Panc1 (cell line): Measurements from ENCODE around the gene BTNL8. TPM values are rescaled to one million over a fixed set of nuclear protein-coding genes. Genes with fewer than 3 reads are reported as not detected.

ENCODE experiments used
- ATAC-seq: fragments of 200-7000 bp; cut with Tn5 transposase; 2 replicates; pipeline ENCODE4 v1.9.1; 2020; ENCODE audit warnings: mild to moderate bottlenecking, moderate library complexity
- BruUV-seq: library from RNA; stranded (reverse); fragments of 400-500 nt; replicated peaks from 2 replicates; lab custom pipeline; 2021; lab: Mats Ljungman, UMichigan
- CTCF ChIA-PET: fragments of 300-600 bp; sonication (Branson Sonifier 250); formaldehyde crosslinking; loops from one replicate; lab custom pipeline; 2022; ENCODE audit warnings: antibody characterized with exemption; lab: Charles Lee
- POLR2A ChIA-PET: fragments of 300-600 bp; sonication (Branson Sonifier 250); formaldehyde crosslinking; loops from one replicate; lab custom pipeline; 2022; ENCODE audit warnings: antibody characterized with exemption; lab: Charles Lee
- DNase-seq: peaks from one replicate; pipeline ENCODE4 v3.0.0-alpha.2; 2010; ENCODE audit warnings: low read depth, low spot score
- H3K27ac ChIP-seq: 2 replicates; pipeline ENCODE4 v1.5.1; 2011; ENCODE audit warnings: mild to moderate bottlenecking, low read length, inconsistent platforms
- H3K27me3 ChIP-seq: fragments of 200-500 bp; sonication (Bioruptor generic); 2 replicates; pipeline ENCODE4 v1.6.0; 2014; ENCODE audit warnings: low read length, inconsistent platforms; ENCODE audit not compliant: control insufficient read depth, insufficient read depth
- H3K36me3 ChIP-seq: fragments of 200-500 bp; sonication (Bioruptor generic); 2 replicates; pipeline ENCODE4 v1.5.1; 2014; ENCODE audit warnings: inconsistent platforms, mild to moderate bottlenecking, low read length, moderate library complexity; ENCODE audit not compliant: control insufficient read depth, insufficient read depth
- H3K4me1 ChIP-seq: 2 replicates; pipeline ENCODE4 v1.5.1; 2011; ENCODE audit warnings: inconsistent platforms, mild to moderate bottlenecking, low read length, moderate library complexity; ENCODE audit not compliant: control insufficient read depth, insufficient read depth
- H3K4me3 ChIP-seq, 2 experiments: 2 replicates each; pipeline ENCODE4 v1.5.1; 2011 to 2012; ENCODE audit warnings: low read depth in 2 of 2, low read length in 2 of 2, mild to moderate bottlenecking in 2 of 2, inconsistent platforms in 1 of 2, moderate library complexity in 1 of 2
- H3K9me3 ChIP-seq: fragments of 200-500 bp; sonication (Bioruptor generic); 2 replicates; pipeline ENCODE4 v1.5.1; 2014; ENCODE audit warnings: low read depth, mild to moderate bottlenecking, inconsistent platforms, low read length, moderate library complexity; ENCODE audit not compliant: control insufficient read depth, insufficient read depth
- POLR2AphosphoS5 ChIP-seq: IDR thresholded peaks from 2 replicates; pipeline ENCODE4 v1.6.1; 2012; ENCODE audit warnings: mild to moderate bottlenecking, low read depth, low read length, moderate library complexity
- SIN3A ChIP-seq: IDR thresholded peaks from 2 replicates; pipeline ENCODE4 v1.6.1; 2012; ENCODE audit warnings: low read depth, mild to moderate bottlenecking, low read length, moderate library complexity, borderline replicate concordance; ENCODE audit not compliant: insufficient read depth
- TCF7L2 ChIP-seq: IDR thresholded peaks from 2 replicates; pipeline ENCODE4 v1.6.1; 2011; ENCODE audit warnings: mild to moderate bottlenecking, low read depth, low read length, inconsistent platforms
- in situ Hi-C: cut with HindIII; loops from 2 replicates; pipeline ENCODE4 v1.10.0; 2016; ENCODE audit warnings: low sequenced_read_pairs, low pct_unique_long_range_greater_than_20kb
- intact Hi-C: fragments of 100-400 bp; cut with micrococcal nuclease; formaldehyde crosslinking; loops from one replicate; pipeline ENCODE4 v1.10.0; 2022; ENCODE audit not compliant: unreplicated experiment
- total RNA-seq: library from RNA; stranded (reverse); gene quantifications from one replicate; pipeline ENCODE4 v1.2.1, GENCODE V29; 2021; ENCODE audit not compliant: unreplicated experiment
- TF ChIP-seq, protein P1 (sequence below): fragments of 450-650 bp; IDR thresholded peaks from 2 replicates; pipeline ENCODE4 v1.5.1; 2017; ENCODE audit warnings: mild to moderate bottlenecking
- TF ChIP-seq, protein P2 (sequence below), 2 experiments: IDR thresholded peaks; 2 replicates each; pipeline ENCODE4 v1.6.1; 2011 to 2012; ENCODE audit warnings: low read depth in 2 of 2, control low read depth in 1 of 2, low read length in 1 of 2, mild to moderate bottlenecking in 1 of 2, moderate library complexity in 1 of 2; ENCODE audit not compliant: insufficient read depth in 1 of 2

The BTNL8 gene
- total RNA-seq, 1 experiment from 2014 or later: not detected

- intact Hi-C loops: loop anchor here (5.0 kb wide), 3 partner anchors 176 to 301 kb away; partner anchors contain the start of gene BTNL9
- POLR2A ChIA-PET: interaction anchor here (0.6 kb wide), 1 partner anchor 48 kb away, joined by 3 read pairs; no protein-coding TSS in a partner anchor
- H3K9me3 ChIP-seq: no peaks in the 10 kb centered on the region
- no peaks in the 10 kb centered on the region for H3K36me3 ChIP-seq
- H3K27me3 ChIP-seq: no peaks in the 10 kb centered on the region
- BruUV-seq: no TSS peak
- no peaks in the 10 kb centered on the region for H3K4me1 ChIP-seq
- ATAC-seq: no peak
- CTCF ChIA-PET: no interaction called here
- no peak for DNase-seq
- no peak overlapping the region for H3K27ac ChIP-seq
- H3K4me3 ChIP-seq: no peak overlapping the region
- in situ Hi-C loops: no loop called here
- TF ChIP-seq, protein P1, sequence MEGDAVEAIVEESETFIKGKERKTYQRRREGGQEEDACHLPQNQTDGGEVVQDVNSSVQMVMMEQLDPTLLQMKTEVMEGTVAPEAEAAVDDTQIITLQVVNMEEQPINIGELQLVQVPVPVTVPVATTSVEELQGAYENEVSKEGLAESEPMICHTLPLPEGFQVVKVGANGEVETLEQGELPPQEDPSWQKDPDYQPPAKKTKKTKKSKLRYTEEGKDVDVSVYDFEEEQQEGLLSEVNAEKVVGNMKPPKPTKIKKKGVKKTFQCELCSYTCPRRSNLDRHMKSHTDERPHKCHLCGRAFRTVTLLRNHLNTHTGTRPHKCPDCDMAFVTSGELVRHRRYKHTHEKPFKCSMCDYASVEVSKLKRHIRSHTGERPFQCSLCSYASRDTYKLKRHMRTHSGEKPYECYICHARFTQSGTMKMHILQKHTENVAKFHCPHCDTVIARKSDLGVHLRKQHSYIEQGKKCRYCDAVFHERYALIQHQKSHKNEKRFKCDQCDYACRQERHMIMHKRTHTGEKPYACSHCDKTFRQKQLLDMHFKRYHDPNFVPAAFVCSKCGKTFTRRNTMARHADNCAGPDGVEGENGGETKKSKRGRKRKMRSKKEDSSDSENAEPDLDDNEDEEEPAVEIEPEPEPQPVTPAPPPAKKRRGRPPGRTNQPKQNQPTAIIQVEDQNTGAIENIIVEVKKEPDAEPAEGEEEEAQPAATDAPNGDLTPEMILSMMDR: no peak
- no peak for TF ChIP-seq TCF7L2
- TF ChIP-seq, protein P2, sequence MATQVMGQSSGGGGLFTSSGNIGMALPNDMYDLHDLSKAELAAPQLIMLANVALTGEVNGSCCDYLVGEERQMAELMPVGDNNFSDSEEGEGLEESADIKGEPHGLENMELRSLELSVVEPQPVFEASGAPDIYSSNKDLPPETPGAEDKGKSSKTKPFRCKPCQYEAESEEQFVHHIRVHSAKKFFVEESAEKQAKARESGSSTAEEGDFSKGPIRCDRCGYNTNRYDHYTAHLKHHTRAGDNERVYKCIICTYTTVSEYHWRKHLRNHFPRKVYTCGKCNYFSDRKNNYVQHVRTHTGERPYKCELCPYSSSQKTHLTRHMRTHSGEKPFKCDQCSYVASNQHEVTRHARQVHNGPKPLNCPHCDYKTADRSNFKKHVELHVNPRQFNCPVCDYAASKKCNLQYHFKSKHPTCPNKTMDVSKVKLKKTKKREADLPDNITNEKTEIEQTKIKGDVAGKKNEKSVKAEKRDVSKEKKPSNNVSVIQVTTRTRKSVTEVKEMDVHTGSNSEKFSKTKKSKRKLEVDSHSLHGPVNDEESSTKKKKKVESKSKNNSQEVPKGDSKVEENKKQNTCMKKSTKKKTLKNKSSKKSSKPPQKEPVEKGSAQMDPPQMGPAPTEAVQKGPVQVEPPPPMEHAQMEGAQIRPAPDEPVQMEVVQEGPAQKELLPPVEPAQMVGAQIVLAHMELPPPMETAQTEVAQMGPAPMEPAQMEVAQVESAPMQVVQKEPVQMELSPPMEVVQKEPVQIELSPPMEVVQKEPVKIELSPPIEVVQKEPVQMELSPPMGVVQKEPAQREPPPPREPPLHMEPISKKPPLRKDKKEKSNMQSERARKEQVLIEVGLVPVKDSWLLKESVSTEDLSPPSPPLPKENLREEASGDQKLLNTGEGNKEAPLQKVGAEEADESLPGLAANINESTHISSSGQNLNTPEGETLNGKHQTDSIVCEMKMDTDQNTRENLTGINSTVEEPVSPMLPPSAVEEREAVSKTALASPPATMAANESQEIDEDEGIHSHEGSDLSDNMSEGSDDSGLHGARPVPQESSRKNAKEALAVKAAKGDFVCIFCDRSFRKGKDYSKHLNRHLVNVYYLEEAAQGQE (IDR thresholded peaks at IDR 0.05; ENCODE audit: insufficient read depth in 1 of 2, low read depth in 2 of 2, low read length in 1 of 2): no peak
- no peak for TF ChIP-seq POLR2AphosphoS5
- TF ChIP-seq SIN3A: no peak
Observed at GRCh38 chr5:180865981-180866695, 32.8 kb upstream of the BTNL8 start.

- H3K27ac ChIP-seq: no peak overlapping the region
- H3K4me3 ChIP-seq: no peak overlapping the region
- H3K36me3 ChIP-seq: no peaks in the 10 kb centered on the region
- in situ Hi-C loops (no loop called here), intact Hi-C loops (loop anchor here (5.0 kb wide), 3 partner anchors 175 to 300 kb away; partner anchors contain the start of gene BTNL9)
- POLR2A ChIA-PET: no interaction called here
- DNase-seq (no peak), ATAC-seq (no peak)
- TF ChIP-seq, protein P2 (IDR thresholded peaks at IDR 0.05; ENCODE audit: insufficient read depth in 1 of 2, low read depth in 2 of 2, low read length in 1 of 2): no peak
- TF ChIP-seq POLR2AphosphoS5: no peak
- TF ChIP-seq, protein P1: no peak
- TF ChIP-seq SIN3A: no peak
- TF ChIP-seq TCF7L2: no peak
- H3K4me1 ChIP-seq: no peaks in the 10 kb centered on the region
- H3K27me3 ChIP-seq: no peaks in the 10 kb centered on the region
- CTCF ChIA-PET: interaction anchor here (0.7 kb wide), 1 partner anchor 221 kb away, joined by 3 read pairs; no protein-coding TSS in a partner anchor
- BruUV-seq: no TSS peak
- no peaks in the 10 kb centered on the region for H3K9me3 ChIP-seq
Observed at GRCh38 chr5:180866985-180867384, 32.0 kb upstream of the BTNL8 start.
